Astrocyte (in vitro differentiated cells and primary cell): ENCODE data around the gene ARHGAP6. TPM values are rescaled to one million over a fixed set of nuclear protein-coding genes. Genes with fewer than 3 reads are reported as not detected.
A peak's percentile ranks its signal among the peaks of the same experiment; 100 is the strongest.
"Not testable (repeated sequence)": the region's sequence is repeated elsewhere in the genome, so short reads cannot be mapped to it uniquely, and the experiment has no call there.

Experiments
- DNase-seq: peaks from one replicate; pipeline ENCODE4 v3.0.0-alpha.2; 2010; ENCODE audit warnings: low read depth
- FAIRE-seq: peaks from 2 replicates; lab custom pipeline; 2011; peaks lifted over from hg19 to GRCh38; lab: Jason Lieb, UNC
- H2AFZ ChIP-seq: 2 replicates; pipeline ENCODE4 v1.6.0; 2012; ENCODE audit warnings: low read depth, low read length, inconsistent platforms
- H3K27ac ChIP-seq: 2 replicates; pipeline ENCODE4 v1.5.1; 2011; ENCODE audit warnings: low read depth, low read length, inconsistent platforms
- H3K27me3 ChIP-seq: 2 replicates; pipeline ENCODE4 v1.6.0; 2011; ENCODE audit warnings: low read length, inconsistent platforms; ENCODE audit not compliant: insufficient read depth
- H3K36me3 ChIP-seq: 2 replicates; pipeline ENCODE4 v1.5.1; 2011; ENCODE audit warnings: low read length, inconsistent platforms; ENCODE audit not compliant: insufficient read depth
- H3K4me1 ChIP-seq: 2 replicates; pipeline ENCODE4 v1.5.1; 2011; ENCODE audit warnings: low read length, inconsistent platforms; ENCODE audit not compliant: insufficient read depth
- H3K4me2 ChIP-seq: 2 replicates; pipeline ENCODE4 v1.6.0; 2012; ENCODE audit warnings: low read length, inconsistent platforms
- H3K4me3 ChIP-seq: 2 replicates; pipeline ENCODE4 v1.5.1; 2011; ENCODE audit warnings: low read depth, mild to moderate bottlenecking, low read length, inconsistent platforms; ENCODE audit not compliant: insufficient read depth
- H3K79me2 ChIP-seq: 2 replicates; pipeline ENCODE4 v1.6.0; 2012; ENCODE audit warnings: mild to moderate bottlenecking, low read length, inconsistent platforms; ENCODE audit not compliant: insufficient read depth
- H3K9ac ChIP-seq: 2 replicates; pipeline ENCODE4 v1.6.0; 2012; ENCODE audit warnings: mild to moderate bottlenecking, low read length, inconsistent platforms
- H3K9me3 ChIP-seq: 2 replicates; pipeline ENCODE4 v1.5.1; 2012; ENCODE audit warnings: low read depth, mild to moderate bottlenecking, low read length, inconsistent platforms; ENCODE audit not compliant: insufficient read depth
- H4K20me1 ChIP-seq: 2 replicates; pipeline ENCODE4 v1.6.0; 2012; ENCODE audit warnings: low read length, inconsistent platforms; ENCODE audit not compliant: insufficient read depth
- H3K27ac Mint-ChIP-seq: one replicate; pipeline ENCODE4 v1.8.0; 2021; ENCODE audit warnings: mild to moderate bottlenecking, mixed read lengths; ENCODE audit not compliant: unreplicated experiment
- H3K27me3 Mint-ChIP-seq: one replicate; pipeline ENCODE4 v1.8.0; 2021; ENCODE audit warnings: low read depth, mixed read lengths; ENCODE audit not compliant: unreplicated experiment
- H3K36me3 Mint-ChIP-seq: one replicate; pipeline ENCODE4 v1.8.0; 2021; ENCODE audit warnings: low read depth, mixed read lengths; ENCODE audit not compliant: unreplicated experiment
- H3K4me1 Mint-ChIP-seq: one replicate; pipeline ENCODE4 v1.8.0; 2021; ENCODE audit warnings: low read depth, mixed read lengths; ENCODE audit not compliant: unreplicated experiment
- H3K4me3 Mint-ChIP-seq: one replicate; pipeline ENCODE4 v1.8.0; 2021; ENCODE audit warnings: mild to moderate bottlenecking, moderate library complexity, mixed read lengths; ENCODE audit not compliant: unreplicated experiment
- H3K9me3 Mint-ChIP-seq: one replicate; pipeline ENCODE4 v1.8.0; 2021; ENCODE audit warnings: mild to moderate bottlenecking, mixed read lengths; ENCODE audit not compliant: unreplicated experiment
- EZH2 ChIP-seq: IDR thresholded peaks from 2 replicates; pipeline ENCODE4 v1.6.1; 2012; ENCODE audit warnings: mild to moderate bottlenecking, low read length, inconsistent platforms; ENCODE audit not compliant: insufficient read depth
- total RNA-seq: library from RNA; stranded (reverse); gene quantifications from 2 replicates; pipeline ENCODE4 v1.2.1, GENCODE V29; 2021
- TF ChIP-seq, protein P1 (sequence below): IDR thresholded peaks from 2 replicates; pipeline ENCODE4 v1.5.1; 2011; ENCODE audit warnings: low read depth, mild to moderate bottlenecking, inconsistent platforms, low read length, moderate library complexity; ENCODE audit not compliant: insufficient read depth

ARHGAP6 gene
- total RNA-seq, 1 donor from 2014 or later: 0.30 TPM

DNA sequence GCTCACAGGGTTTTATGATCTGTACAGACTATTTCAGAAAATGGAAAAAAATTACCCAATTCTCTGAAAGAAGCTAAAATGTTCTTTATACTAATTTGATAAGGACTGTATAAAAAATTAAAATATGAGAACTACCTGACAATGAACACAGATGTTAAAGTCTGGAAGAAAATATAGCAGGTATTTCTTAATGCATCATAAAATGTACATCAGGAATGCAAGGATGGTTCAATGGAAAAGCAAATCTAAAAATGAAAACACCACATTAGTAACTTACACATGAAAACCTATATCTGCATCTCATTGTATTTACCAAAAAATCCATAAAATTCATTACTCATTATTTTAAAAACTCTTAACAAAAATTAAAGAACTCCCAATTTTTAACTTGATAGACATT lies 39.4 kb downstream of the ARHGAP6 start:
- H3K27ac Mint-ChIP-seq: no peak overlapping the region
- no peaks in the 10 kb centered on the region for H3K9me3 ChIP-seq
- no peaks in the 10 kb centered on the region for H3K36me3 Mint-ChIP-seq
- H3K4me3 ChIP-seq: no peak overlapping the region
- H3K4me1 Mint-ChIP-seq: no peaks in the 10 kb centered on the region
- no peak overlapping the region for H2AFZ ChIP-seq
- no peak overlapping the region for H3K4me2 ChIP-seq
- no peaks in the 10 kb centered on the region for H3K4me1 ChIP-seq
- no peaks in the 10 kb centered on the region for H3K79me2 ChIP-seq
- H3K27me3 ChIP-seq: no peaks in the 10 kb centered on the region
- H3K27ac ChIP-seq: no peak overlapping the region
- no peaks in the 10 kb centered on the region for H3K9me3 Mint-ChIP-seq
- H3K9ac ChIP-seq: no peak overlapping the region
- DNase-seq (no peak), FAIRE-seq (peak; percentile 29)
- H3K36me3 ChIP-seq: no peaks in the 10 kb centered on the region
- H3K4me3 Mint-ChIP-seq: no peak overlapping the region
- no peaks in the 10 kb centered on the region for H4K20me1 ChIP-seq
- TF ChIP-seq, protein P1, sequence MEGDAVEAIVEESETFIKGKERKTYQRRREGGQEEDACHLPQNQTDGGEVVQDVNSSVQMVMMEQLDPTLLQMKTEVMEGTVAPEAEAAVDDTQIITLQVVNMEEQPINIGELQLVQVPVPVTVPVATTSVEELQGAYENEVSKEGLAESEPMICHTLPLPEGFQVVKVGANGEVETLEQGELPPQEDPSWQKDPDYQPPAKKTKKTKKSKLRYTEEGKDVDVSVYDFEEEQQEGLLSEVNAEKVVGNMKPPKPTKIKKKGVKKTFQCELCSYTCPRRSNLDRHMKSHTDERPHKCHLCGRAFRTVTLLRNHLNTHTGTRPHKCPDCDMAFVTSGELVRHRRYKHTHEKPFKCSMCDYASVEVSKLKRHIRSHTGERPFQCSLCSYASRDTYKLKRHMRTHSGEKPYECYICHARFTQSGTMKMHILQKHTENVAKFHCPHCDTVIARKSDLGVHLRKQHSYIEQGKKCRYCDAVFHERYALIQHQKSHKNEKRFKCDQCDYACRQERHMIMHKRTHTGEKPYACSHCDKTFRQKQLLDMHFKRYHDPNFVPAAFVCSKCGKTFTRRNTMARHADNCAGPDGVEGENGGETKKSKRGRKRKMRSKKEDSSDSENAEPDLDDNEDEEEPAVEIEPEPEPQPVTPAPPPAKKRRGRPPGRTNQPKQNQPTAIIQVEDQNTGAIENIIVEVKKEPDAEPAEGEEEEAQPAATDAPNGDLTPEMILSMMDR: no peak
- TF ChIP-seq EZH2: no peak
- no peaks in the 10 kb centered on the region for H3K27me3 Mint-ChIP-seq

DNA sequence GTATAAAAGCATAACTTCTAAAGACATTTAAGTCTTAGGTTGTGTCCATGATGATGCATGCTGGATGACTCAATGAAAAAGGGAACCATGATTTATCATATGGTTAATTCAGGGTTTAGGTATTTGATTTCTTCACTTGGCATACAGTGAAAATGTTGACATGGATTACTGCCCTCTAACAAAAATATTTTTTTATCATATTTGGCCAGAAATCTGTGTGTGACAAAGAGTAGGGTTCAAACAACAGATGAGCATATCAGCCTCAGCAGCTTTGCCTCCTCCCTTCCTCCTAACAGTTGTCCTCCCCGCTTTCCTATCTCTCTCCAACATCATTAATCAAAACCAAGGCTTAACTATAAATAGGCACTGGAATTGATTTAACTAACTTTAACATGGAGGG lies 46.3 kb downstream of the ARHGAP6 start:
- Histone ChIP-seq H3K27ac (no peak overlapping the region), H3K4me3 (no peak overlapping the region), H3K27me3 (no peaks in the 10 kb centered on the region), H3K9me3 (no peaks in the 10 kb centered on the region), H4K20me1 (no peaks in the 10 kb centered on the region), H3K36me3 (no peaks in the 10 kb centered on the region), H2AFZ (no peak overlapping the region), H3K9ac (no peak overlapping the region), H3K4me1 (no peaks in the 10 kb centered on the region), H3K79me2 (no peaks in the 10 kb centered on the region), H3K4me2 (no peak overlapping the region)
- H3K4me1 Mint-ChIP-seq: no peaks in the 10 kb centered on the region
- DNase-seq (peak; percentile 66), FAIRE-seq (peak; percentile 63)
- no peak overlapping the region for H3K27ac Mint-ChIP-seq
- no peak overlapping the region for H3K4me3 Mint-ChIP-seq
- TF ChIP-seq, protein P1: no peak
- TF ChIP-seq EZH2: no peak
- no peaks in the 10 kb centered on the region for H3K9me3 Mint-ChIP-seq
- no peaks in the 10 kb centered on the region for H3K27me3 Mint-ChIP-seq
- H3K36me3 Mint-ChIP-seq: no peaks in the 10 kb centered on the region

DNA sequence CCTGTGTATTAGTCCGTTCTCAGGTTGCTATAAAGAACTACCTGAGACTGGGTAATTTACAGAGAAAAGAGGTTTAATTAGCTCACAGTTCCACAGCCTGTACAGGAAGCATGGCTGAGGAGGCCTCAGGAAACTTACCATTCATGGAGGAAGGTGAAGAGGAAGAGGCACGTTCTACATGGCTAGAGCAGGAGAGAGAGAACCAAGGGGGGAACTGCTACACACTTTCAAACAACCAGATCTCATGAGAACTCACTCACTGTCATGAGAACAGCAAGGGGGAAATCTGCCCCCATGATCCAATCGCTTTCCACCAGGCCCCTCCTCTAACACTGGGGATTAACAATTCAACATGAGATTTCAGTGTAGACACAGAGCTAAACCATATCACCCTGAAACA lies 51.5 kb downstream of the ARHGAP6 start:
- H3K4me3 Mint-ChIP-seq, H4K20me1 ChIP-seq, H3K79me2 ChIP-seq, DNase-seq, FAIRE-seq, H3K27me3 ChIP-seq, H3K27ac Mint-ChIP-seq, H3K36me3 Mint-ChIP-seq, H3K9me3 ChIP-seq, H3K27ac ChIP-seq, H3K4me2 ChIP-seq, H3K4me1 Mint-ChIP-seq, H3K9me3 Mint-ChIP-seq, H3K27me3 Mint-ChIP-seq, H2AFZ ChIP-seq, H3K4me3 ChIP-seq, H3K4me1 ChIP-seq, H3K36me3 ChIP-seq, H3K9ac ChIP-seq: not testable (repeated sequence)
